GM18499 (cell line): ENCODE measurements around the gene ZNF655.
A peak's percentile ranks its signal among the peaks of the same experiment; 100 is the strongest.

Source experiments
- ATAC-seq: cut with Tn5 transposase; IDR thresholded peaks from one replicate; pipeline ENCODE4 v1.9.1; 2021; ENCODE audit warnings: moderate number of reproducible peaks; ENCODE audit not compliant: insufficient read depth, unreplicated experiment

The ZNF655 gene

DNA sequence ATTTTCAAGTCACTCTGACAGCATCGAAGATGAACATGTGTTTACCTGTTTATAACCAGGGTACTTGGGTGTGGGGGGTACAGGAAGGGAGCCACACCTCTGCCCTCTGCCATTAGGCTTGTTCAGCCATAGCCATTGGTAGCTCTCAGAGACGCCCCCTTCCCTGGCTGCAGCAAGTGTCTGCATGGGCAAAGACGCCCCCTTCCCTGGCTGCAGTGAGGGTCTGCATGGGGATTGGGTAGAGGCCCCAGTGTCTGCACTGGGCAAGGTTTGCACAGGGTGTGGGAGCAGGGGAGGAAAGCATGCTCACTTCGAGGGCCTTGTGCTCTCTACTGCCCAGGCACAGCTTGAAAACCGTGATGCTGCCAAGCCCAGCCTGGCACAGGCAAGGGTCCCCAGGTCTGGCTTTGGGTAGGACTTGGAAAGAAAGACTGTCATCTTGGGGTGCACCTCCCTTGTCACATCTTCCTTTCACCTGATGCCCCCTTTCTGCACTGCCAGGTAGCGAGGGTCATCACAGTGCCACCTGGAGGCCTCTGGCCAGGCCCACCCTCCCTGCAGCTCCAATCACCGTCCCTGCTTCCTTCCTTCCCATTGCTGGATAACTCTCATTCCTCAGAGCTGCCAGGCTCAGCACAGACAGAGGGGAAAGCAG is 43.3 kb downstream of the ZNF655 start:
- no peak for ATAC-seq

DNA sequence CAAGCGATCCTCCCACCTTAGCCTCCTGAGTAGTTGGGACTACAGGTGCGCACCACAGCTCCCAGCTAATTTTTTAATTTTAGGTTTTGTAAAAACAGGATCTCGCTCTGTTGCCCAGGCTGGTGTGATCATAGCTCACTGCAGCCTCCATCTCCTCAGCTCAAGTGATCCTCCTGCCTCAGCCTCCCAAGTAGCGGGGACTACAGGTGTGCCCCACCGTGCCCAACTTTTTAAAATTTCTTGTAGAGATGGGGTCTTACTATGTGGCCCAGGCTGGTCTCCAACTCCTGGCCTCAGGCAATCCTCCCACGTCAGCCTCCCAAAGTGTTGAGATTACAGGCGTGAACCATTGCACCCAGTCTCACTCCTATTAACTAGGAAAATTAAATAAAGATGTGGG is 47.1 kb downstream of the ZNF655 start:
- ATAC-seq = no peak

DNA sequence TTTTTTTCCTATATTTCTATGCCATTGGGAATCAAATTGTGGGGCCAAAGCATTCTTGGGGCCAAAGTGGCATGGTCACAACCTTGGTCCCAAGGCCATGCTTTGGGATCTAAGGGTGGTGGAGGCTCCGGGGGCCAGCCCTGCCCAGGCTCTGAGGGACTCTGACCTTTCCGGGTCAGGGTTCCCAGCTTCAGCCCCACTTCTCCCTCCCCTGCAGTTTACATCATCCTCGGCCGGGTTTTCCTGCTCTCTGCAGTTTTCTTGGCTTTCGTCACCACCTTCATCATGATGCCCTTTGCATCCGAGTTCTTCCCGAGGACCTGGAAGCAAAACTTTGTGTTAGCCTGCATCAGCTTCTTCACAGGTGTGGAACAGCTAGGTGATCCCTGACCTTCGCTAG is 48.1 kb downstream of the ZNF655 start:
- no peak for ATAC-seq

DNA sequence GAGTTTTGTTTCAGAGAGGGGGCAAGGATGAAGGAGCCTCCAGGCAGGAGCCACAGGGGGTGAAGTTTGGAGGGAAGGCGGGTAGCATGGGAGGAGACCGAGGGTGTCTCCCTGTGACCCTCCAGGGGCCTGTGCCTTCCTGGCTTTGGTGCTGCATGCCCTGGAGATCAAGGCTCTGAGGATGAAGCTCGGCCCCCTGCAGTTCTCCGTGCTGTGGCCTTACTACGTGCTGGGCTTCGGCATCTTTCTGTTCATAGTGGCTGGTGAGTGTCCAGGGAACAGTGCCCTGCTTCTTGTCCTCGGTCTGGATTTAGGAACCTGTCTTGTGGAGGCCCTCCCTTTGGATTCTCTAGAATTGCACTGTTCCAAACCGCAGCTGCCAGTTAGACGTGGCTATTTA is 49.1 kb downstream of the ZNF655 start:
- ATAC-seq = no peak

DNA sequence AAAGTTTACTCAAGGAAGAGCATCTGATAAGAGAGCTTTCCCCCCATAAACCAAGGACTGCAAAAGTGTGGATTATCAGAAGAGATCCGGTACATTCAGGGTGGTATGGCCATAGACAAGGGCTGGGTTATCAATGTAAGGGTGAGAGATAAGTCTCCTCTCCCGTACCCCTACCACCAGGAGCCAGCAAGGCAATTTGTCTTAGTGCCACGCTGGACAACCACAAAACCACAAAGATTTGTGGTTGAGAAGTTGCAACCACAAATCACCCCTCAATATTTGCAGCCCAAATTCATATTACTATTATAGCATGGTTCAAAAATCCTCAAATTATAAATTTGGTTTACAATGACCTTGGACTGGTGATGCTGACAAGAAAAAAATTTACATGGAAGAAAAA is 56.1 kb downstream of the ZNF655 start:
- ATAC-seq = no peak

DNA sequence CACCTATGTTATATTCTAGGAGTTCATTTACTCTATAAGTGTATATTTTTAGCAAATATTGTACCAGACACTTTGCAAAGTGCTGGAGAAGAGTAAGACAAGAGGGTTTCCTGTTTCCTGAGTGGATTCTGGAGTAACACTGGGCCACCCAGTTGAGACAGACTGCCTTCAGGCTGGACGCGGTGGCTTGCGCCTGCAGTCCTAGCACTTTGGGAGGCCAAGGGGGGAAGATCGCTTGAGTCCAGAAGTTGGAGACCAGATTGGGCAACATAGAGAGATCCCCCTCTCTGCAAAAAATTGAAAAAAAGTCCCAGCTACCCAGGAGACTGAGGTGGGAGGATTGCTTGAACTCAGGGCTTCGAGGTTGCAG is 57.5 kb downstream of the ZNF655 start:
- no peak for ATAC-seq

DNA sequence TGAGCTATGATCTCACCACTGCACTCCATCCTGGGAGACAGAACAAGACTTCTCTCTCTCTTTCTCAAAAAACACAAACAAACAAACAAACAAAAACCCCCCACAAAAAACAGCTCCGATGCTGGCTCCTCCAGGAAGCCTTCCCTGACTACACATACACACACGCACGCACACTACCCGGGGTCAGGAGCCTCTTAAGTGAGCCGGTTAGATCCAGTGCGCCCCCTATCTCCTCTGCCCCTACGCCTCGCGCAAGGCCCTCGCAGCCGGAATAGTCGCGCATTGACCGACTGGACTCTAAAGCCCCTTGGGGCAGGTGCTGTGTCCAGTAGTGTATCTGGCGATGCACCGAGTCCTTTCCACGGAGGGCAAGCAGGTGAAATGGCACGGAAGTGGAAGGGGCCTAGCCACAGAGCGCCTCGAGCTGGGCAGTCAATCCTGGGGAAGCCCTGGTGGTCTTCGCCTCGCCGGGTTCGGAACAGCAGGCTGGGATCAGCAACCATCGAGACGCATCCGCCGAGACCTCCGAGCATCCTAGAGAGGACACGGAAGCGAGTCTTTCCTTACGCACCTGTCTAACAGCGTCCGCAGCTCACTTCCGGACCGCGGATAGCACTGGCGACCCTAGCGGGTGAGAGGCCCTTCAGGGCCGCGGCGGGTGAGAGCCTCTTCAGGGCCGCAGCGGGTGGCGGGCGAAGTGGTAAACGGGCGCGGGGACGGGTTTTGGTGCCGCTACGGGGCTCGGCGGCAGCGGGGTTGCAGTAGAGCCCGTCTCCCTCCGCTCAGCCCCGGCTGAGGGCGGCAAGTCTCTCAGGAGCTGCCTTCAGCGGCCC is 58.1 kb downstream of the ZNF655 start, which contains the start of gene ZSCAN25:
TSS of gene ZSCAN25 (plus strand) at position 588 of the 833 bp plus-strand sequence. CDS start 2,661 bp downstream, outside the sequence.
- peak; percentile 77 for ATAC-seq

DNA sequence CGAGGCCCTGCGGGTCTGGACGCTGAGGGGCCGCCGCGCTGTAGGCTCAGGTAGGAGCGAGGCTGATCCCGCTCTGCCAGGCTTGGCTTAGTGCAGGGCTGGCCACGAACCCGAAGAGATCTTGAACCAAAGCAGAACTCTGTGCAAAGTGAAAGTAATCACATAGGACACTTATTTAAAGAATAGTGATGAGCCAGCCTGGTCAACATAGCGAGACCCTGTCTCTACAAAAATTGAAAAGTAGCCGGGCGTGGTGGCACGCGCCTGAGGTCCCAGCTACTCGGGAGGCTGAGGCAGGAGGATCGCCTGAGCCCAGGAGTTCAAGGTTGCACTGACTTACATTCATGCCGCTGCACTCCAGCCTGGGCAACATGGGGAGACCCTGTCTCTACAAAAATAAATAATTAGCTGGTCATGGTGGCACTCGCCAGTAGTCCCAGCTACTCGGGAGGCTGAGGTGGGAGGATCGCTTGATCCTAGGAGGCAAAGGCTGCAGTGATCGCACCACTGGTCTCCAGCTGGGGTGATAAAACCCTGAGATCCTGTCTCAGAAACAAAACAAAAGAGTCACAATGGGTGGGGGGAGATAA is 58.8 kb downstream of the ZNF655 start:
- no peak for ATAC-seq

DNA sequence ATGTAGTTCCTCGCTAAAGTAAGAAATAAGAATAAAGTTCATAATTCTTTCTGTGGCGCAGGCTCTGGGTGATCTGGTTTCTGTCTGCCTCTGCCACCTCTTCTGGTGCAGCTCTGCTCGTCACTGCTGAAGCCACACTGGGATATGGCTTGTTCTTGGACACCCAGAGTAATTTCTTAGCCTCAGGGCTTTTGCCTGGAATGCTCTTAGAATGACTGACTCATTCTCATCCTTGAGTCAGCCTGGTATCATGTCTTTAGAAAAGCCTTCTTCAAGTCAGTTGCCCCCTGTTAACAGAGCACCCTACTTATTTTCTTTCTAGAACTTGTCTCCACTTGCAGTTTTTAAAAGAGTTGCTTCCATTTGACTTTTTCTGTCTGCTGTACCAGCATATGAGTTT is 60.3 kb downstream of the ZNF655 start:
- no peak for ATAC-seq

DNA sequence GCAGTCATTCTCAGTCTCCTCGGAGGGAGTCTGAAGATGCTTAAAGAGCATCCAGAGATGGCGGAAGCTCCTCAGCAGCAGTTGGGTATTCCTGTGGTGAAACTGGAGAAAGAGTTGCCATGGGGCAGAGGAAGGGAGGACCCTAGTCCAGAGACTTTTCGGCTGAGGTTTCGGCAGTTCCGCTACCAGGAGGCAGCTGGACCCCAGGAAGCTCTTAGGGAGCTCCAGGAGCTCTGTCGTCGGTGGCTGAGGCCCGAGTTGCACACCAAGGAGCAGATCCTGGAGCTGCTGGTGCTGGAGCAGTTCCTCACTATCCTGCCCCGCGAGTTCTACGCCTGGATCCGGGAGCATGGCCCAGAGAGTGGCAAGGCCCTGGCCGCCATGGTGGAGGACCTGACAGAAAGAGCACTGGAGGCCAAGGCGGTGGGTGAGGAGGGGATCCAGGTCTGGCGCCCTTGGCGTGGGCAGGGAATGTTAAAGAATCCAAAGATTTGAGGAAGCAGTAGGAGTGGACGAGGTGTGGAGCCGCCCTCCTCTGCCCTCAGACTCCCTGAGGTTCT is 61.2 kb downstream of the ZNF655 start:
- ATAC-seq = no peak

DNA sequence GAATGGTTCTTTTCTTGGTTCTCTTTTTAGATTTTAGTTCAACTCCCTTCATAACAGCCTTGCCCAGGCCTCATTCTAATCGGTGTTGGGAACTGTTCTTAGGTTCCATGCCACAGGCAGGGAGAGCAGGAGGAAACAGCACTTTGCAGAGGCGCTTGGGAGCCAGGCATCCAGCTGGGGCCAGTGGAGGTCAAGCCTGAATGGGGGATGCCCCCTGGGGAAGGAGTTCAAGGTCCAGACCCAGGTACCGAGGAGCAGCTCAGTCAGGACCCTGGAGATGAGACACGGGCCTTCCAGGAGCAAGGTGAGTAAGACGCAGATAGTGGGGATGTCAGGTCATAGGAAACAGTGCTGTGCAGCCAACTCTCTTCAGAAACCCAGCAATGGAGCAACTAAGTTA is 62.8 kb downstream of the ZNF655 start:
- ATAC-seq = no peak

DNA sequence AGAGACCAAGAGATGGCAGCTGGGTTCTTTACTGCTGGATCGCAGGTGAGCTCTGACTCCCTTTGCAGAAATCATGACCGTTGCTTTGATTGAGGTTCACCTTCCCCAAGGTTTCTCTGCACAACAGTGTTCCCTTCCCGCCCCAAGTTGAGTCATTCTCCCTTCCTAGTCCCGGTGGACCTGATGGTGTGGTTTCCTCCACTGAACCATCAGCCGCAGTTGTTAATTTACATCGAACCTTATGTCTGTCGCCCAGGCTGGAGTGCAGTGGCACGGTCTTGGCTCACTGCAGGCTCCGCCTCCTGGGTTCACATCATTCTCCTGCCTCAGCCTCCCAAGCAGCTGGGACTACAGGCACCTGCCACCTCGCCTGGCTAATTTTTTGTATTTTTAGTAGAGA is 64.2 kb downstream of the ZNF655 start:
- ATAC-seq = no peak

DNA sequence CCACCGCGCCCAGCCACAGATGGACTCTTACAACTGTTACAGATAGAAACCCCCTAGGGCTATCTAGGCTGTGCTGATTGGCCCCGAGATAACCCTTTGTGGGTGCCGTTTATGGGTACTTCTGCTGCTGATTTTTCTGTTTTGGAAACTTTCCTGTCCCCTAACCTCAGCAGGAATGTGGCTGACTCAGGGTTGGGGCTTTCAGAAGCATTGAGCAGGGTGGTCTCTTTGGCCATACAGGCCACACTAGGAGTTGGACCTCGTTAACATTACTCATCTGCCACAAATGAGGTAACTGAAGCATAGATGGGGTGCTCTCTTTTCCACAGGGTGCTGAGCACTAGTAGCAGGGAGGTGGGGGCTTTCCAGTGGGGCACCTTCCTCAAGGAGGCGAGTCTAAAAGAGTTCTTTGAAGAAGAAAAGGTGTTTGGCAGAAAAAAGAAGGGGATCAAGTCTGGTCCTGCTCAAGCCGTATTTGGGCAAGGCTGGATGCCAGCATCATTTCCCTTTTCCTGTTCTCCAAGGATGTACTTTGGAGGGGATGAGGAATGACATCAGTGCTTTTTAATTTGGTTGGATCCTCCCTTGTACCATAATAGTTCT is 64.8 kb downstream of the ZNF655 start:
- ATAC-seq = no peak

DNA sequence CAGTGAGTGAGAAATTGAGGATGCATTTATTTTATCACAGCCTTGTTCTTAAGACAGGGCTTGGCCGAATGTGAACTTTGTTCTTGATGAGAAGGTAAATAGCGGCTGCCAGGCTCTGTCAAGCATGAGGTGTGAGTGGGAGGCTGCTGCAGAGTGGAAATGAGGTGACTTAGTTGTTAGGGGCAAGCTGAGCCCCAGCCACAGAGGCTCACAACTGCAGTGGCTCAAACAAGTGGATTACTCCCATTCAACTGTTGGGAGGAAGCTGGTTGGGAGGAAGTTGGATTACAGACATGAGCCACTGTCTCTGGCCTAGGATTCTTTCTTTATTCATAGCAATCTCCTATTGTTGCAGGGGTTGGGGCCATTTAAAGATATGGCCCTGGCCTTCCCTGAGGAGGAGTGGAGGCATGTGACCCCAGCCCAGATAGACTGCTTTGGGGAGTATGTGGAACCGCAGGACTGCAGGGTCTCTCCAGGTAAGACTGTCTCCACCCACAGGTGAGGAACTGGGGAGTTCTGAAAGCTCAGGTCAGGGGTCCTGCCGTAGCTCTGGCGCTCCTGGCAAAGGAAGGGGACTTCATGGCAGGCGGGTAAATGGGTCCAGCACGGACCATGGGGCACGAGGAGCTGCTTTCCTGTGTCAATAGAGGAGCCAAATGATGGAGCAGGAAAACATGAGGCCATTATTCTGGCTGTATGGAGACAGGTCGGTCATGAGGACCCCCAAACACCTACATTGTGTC is 65.4 kb downstream of the ZNF655 start:
- ATAC-seq = no peak

DNA sequence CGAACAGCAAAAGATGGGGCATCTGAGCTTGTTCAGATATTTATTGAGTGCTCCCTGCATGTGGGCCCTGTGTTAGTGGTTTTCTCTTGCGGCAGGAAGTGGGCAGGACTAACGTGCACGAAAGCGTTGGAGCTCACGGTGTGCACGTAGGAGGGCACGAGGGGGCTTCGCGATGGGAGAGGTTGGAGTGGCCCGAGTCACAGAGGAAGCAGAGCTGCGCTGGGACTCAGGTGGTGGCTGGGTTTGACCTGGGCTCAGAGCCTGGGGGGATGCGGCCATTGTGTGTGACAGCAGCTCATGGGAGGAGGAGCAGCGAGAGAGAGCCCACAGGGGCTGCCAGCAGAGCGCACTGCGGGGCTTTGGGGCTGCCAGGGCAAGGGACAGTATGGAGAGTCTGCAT is 66.0 kb downstream of the ZNF655 start:
- ATAC-seq = no peak

DNA sequence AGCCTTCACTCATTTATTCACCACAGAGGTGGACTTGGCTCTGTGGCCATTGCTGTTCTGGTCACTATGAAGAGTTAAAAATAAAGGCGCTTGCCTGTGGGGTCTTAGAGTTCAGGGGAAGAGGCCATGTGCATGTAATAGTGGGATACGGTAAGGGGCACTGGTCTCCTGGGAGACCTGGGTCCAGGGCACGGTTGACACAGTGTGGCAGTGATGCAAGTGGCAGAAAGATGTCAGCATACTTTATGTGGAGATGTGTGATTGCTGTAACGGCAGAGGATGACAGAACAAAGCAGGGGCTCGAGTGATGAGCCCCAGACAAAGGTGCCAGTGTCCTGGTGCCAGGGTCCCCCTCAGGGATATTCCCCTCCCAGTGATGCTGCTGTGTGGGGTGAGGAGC is 66.9 kb downstream of the ZNF655 start:
- ATAC-seq = no peak

DNA sequence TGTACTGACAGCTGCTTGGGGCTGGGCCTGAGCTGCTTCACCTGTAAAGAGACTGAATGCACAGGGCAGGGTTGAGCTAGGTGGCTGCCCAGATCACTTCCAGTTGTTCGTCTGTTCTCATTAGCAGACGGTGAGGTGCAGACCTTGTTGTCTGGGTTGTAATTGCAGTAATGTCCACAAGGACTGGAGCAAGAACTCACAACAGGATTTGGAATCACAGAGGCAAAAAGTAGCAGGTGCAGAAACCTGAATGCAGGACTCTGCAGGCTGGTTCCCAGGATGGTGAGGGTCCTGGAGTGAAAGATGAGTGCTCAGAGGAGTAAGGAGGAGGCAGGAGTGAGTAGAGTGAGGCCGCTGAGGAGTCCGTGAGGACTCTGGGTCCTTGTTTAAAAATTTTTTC is 67.5 kb downstream of the ZNF655 start:
- ATAC-seq = no peak
